HG02981 (cell line): Measurements from ENCODE around the gene DENND1C.

Source experiments
- ATAC-seq: cut with Tn5 transposase; IDR thresholded peaks from one replicate; pipeline ENCODE4 v1.9.1; 2021; ENCODE audit warnings: mild to moderate bottlenecking, moderate library complexity; ENCODE audit not compliant: unreplicated experiment

Gene DENND1C

GRCh38 chr19:6481541-6482342 is at the start of gene DENND1C:
TSS of gene DENND1C (minus strand) at chr19:6481787. CDS start at chr19:6481695, 92 bp downstream.
- ATAC-seq: no peak

DNA sequence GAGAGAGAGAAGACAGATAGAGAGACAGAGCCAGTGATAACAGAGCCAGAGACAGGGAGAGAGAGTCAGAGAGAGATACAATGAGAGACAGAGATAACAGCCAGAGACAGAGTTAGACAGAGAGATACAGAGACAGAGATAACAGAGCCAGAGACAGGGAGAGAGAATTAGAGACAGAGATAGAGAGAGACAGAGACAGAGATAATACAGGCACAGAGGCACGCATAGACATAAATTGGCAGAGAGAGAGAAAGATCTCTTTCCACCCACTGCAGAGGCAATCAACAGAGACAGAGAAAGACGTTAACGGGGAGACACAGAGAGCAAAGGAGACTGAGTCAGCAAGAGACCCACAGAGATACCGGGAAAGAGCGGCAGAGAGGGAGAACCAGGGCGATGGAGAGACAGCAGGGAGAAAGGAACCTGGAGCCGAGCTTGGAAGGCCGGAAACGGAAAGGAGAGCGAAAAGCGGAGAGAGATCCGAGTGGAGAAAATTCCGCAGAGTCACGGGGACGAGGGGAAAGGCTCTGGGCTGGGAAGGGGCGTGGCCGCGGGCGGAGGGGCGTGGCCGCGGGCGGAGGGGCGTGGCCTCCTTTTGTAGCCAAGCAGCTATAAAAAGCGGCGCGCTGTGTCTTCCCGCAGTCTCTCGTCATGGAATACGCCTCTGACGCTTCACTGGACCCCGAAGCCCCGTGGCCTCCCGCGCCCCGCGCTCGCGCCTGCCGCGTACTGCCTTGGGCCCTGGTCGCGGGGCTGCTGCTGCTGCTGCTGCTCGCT is 49.0 kb upstream of the DENND1C start, which contains the start of gene TNFSF9:
Gene TNFSF9 (plus strand): TSS at position 641 of the 777 bp plus-strand sequence. CDS start 11 bp downstream, at position 652.
- peak; percentile 31 for ATAC-seq

DNA sequence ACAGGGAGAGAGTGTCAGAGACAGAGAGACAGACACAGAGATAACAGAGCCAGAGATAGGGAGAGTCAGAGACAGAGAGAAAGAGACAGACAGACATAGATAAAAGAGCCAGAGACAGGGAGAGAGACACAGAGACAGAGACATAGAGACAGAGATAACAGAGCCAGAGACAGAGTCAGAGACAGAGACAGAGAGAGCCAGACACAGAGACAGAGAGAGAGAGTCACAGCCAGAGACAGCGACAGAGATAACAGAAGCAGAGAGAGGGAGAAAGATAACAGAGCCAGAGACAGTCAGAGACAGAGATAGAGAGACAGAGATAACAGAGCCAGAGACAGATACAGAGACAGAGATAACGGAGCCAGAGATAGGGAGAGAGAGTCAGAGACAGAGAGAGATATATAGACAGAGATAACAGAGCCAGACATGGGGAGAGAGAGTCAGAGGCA is 48.4 kb upstream of the DENND1C start:
- ATAC-seq: no peak

GRCh38 chr19:6529351-6529750 is 47.8 kb upstream of the DENND1C start:
- ATAC-seq: no peak

DNA sequence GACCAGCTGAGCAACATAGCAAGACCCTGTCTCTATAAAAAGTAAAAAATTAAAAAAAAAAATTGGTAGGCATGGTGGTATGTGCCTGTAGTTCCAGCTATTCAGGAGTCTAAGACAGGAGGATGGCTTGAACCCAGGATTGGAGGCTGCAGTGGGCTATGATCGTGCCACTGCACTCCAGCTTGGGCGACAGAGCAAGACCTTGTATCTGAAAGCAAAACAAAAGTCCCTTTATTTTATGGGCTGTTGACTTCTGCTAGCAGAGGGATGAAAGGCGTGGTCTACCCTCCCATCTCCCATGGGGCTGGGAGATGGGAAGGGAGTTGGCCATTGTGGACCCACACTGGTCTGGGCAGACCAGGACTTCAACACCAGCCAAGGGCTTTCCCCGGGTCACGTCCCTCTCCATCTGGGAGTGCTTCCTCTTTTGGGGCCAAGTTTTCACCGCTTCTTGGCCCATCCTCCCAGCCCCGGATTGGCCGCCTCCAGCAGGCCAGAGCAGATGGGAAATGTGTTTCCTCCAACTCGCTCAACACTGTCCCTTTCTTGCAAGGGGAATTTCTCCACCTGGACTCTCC is 47.0 kb upstream of the DENND1C start:
- no peak for ATAC-seq

DNA sequence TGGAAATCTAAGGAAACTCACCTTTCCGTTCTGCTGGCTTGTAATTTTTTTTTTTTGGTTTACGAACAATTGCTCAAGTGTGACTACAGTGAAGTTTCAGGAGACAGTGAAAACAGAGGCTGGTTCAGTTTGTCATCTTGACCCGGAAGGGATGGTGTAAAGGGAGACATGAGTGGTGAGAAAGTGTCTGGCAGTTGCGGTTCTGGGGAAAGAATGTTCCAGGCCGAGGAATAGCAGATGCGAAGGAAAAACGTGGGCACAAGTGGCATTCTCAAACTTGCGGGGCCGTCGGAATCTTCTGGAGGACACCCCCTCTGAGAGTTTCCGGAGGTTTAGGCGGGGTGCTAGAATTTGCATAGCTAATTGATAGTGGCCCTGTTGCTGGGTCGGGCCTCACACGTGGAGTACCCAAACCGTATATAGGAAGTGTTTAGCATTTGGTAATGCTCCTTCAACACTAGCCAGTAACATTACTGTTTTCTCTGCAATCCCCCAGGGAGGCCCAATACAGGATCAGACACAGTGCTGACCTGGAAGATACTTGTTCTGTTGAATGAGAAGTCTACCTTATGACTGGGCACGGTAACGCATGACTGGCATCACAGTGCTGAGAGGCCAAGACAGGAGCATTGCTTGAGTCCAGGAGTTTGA is 46.4 kb upstream of the DENND1C start:
- peak; percentile 58 for ATAC-seq

GRCh38 chr19:6524311-6524710 is 42.7 kb upstream of the DENND1C start:
- no peak for ATAC-seq

GRCh38 chr19:6522712-6523111 is 41.1 kb upstream of the DENND1C start:
- no peak for ATAC-seq

DNA sequence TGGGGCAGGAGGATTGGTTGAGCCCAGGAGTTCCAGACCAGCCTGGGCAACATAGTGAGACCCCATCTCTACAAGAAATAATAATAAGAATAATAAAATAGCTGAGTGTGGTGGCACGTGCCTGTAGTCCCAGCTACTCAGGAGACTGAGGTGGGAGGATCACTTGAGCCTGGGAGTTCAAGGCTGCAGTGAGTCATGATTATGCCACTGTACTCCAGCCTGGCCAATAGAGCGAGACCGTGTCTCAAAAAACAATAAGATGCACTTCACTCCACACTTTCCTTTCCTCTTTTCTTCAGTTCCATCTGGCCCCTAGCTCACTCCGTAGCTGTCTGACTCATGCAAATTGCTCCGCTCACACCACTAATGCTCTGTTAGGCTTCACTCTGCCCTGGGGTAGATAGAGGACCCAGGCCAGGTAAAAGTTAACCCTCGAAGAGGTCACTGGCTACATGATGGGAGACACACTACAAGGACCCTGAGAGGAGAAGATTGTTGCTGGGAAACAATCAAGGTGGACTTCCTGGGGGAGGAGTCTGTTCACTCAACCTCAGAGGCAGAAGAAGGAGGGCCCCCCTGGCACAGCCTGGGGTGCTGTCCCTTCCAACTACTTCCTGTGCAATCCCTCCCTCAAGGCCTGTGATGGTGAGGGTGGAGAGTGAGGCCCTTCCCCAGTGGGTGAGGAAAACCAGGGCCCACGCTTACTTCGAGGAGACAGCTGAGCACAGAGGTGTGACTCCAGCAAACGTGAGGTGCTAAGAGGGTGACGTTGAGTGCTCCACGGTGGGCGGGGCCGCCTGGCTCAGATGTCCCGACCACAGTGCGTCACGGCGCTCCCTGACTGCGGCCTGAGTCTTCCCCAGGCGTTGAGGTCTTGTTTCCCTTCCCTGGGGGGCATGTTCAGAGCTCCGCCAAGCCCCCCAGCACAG is 40.4 kb upstream of the DENND1C start:
- peak; percentile 38 for ATAC-seq

GRCh38 chr19:6519289-6519688 is 37.7 kb upstream of the DENND1C start:
- no peak for ATAC-seq

GRCh38 chr19:6518145-6518911 is 36.7 kb upstream of the DENND1C start:
- no peak for ATAC-seq

GRCh38 chr19:6516659-6517291 is 35.2 kb upstream of the DENND1C start:
- ATAC-seq: peak; percentile 34

- ATAC-seq: peak; percentile 36
These were observed 34.6 kb upstream of the DENND1C start for GRCh38 chr19:6516018-6516658.

- no peak for ATAC-seq
These were observed 33.4 kb upstream of the DENND1C start for GRCh38 chr19:6514926-6515544.

DNA sequence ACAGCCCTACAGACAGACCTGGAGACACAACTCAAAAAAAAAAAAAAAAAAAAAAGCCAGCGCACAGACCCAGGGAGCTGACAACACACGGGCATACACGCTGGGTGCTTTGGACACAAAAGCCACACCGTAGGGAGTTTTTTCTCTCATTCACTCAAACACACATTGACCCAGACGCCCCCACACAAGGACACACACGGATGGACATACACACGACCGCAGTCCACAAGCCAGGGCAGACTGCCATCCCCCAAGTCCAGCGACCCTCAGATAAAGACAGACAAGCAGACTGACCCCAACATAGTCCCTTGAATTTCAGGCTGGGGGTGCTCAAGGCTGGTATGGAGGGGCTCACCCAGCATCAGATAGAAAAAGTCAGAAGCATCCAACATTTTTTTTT is 32.5 kb upstream of the DENND1C start:
- no peak for ATAC-seq

GRCh38 chr19:6510618-6511017 is 29.0 kb upstream of the DENND1C start:
- ATAC-seq: no peak

DNA sequence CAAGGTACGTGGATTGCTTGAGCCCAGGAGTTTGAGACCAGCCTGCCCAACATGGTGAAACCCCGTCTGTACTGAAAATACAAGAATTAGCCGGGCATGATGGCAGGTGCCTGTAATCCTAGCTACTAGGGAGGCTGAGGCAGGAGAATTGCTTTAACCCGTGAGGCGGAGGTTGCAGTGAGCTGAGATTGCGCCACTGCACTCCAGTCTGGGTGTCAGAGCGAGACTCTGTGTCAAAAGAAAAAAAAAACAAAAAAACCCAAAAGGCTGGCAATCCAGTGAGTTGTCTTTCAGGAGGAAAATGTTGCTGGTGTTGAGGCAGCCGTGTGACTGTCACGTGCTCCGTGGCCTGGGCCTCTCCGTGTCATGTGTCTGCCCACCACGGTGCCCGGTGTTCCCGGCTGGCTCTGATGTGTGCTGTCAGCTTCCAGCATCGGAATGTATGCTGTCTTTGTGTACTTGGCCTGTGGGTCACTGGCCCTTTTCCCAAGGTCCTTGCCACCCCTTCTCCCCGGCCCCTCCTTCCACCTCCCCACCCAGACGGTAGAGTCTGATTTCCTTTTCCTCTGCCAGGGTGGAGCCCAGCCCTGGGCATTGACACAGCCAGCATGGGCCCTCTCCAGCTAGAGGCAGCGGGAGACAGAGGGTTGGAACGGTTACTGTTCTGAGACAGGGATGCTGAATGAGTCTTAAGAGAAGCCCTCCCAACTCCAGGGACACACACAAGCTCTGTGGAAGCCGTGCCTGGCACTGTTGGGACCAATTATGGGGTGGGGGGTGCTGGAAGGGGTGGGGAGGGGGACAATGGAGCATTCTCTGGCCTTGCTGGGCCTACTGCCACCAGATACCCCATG is 27.8 kb upstream of the DENND1C start:
- no peak for ATAC-seq
